ENCODE data around the gene OR52J3.

GRCh38 chr11:5096011-5096410 is 49.7 kb downstream of the OR52J3 start:
- TF ChIP-seq, protein P1, sequence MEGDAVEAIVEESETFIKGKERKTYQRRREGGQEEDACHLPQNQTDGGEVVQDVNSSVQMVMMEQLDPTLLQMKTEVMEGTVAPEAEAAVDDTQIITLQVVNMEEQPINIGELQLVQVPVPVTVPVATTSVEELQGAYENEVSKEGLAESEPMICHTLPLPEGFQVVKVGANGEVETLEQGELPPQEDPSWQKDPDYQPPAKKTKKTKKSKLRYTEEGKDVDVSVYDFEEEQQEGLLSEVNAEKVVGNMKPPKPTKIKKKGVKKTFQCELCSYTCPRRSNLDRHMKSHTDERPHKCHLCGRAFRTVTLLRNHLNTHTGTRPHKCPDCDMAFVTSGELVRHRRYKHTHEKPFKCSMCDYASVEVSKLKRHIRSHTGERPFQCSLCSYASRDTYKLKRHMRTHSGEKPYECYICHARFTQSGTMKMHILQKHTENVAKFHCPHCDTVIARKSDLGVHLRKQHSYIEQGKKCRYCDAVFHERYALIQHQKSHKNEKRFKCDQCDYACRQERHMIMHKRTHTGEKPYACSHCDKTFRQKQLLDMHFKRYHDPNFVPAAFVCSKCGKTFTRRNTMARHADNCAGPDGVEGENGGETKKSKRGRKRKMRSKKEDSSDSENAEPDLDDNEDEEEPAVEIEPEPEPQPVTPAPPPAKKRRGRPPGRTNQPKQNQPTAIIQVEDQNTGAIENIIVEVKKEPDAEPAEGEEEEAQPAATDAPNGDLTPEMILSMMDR (conservative IDR thresholded peaks at IDR 0.05; ENCODE audit: low read length), result no peak
- TF ChIP-seq EZH2phosphoT487 (IDR thresholded peaks at IDR 0.05; ENCODE audit: borderline replicate concordance, low read depth, low read length), result no peak
